Lung (tissue), 12 donors: ENCODE measurements around the gene SERPINB5. TPM values are rescaled to one million over a fixed set of nuclear protein-coding genes. Genes with fewer than 3 reads are reported as not detected.

Experiments used
- ATAC-seq: fragments of 200-7000 bp; cut with Tn5 transposase; one replicate; pipeline ENCODE4 v1.9.1; 2020; ENCODE audit warnings: moderate number of reproducible peaks; ENCODE audit not compliant: insufficient read depth, low FRiP score
- DNase-seq, 3 donors: peaks; one replicate each; pipeline ENCODE4 v3.0.0-alpha.2; 2013 to 2017
- H3K27ac ChIP-seq, 2 donors: one replicate each; pipeline ENCODE4 v1.5.1; 2013; ENCODE audit warnings: mild to moderate bottlenecking in 2 of 2, moderate library complexity in 2 of 2, control low read depth in 1 of 2, inconsistent platforms in 1 of 2, low read depth in 1 of 2, low read length in 1 of 2
- H3K27me3 ChIP-seq, 3 donors: one replicate each; pipeline ENCODE4 v1.5.1; 2013; ENCODE audit warnings: low read length in 2 of 3; ENCODE audit not compliant: control insufficient read depth in 3 of 3, insufficient read depth in 3 of 3
- H3K36me3 ChIP-seq, 4 donors: one replicate each; pipeline ENCODE4 v1.5.1; 2013; ENCODE audit warnings: low read length in 4 of 4, mild to moderate bottlenecking in 1 of 4, moderate library complexity in 1 of 4; ENCODE audit not compliant: control insufficient read depth in 4 of 4, insufficient read depth in 4 of 4
- H3K4me1 ChIP-seq, 5 donors: one replicate each; pipeline ENCODE4 v1.5.1; 2013; ENCODE audit warnings: low read length in 5 of 5, mild to moderate bottlenecking in 2 of 5, moderate library complexity in 1 of 5; ENCODE audit not compliant: control insufficient read depth in 5 of 5, insufficient read depth in 5 of 5
- H3K4me3 ChIP-seq: one replicate; pipeline ENCODE4 v1.5.1; 2013; ENCODE audit warnings: mild to moderate bottlenecking, control low read depth, moderate library complexity
- H3K9ac ChIP-seq, 2 donors: one replicate each; pipeline ENCODE4 v1.5.1; 2013; ENCODE audit warnings: low read length in 2 of 2, control low read depth in 1 of 2; ENCODE audit not compliant: insufficient read depth in 1 of 2
- H3K9me3 ChIP-seq, 4 donors: one replicate each; pipeline ENCODE4 v1.5.1; 2013; ENCODE audit warnings: low read length in 3 of 4, mild to moderate bottlenecking in 1 of 4, moderate library complexity in 1 of 4; ENCODE audit not compliant: control insufficient read depth in 4 of 4, insufficient read depth in 3 of 4
- CTCF ChIP-seq: IDR thresholded peaks from 2 replicates; pipeline ENCODE4 v1.5.1; 2012; ENCODE audit warnings: mild to moderate bottlenecking; ENCODE audit errors: control extremely low read depth, extremely low read depth
- WGBS, 2 donors: extraction: QIAGEN DNeasy Blood & Tissue Kit; methylation state at CpG; one replicate each; pipeline ENCODE4 v1.1.7; 2013; 5-methylcytosine and 5-hydroxymethylcytosine counted together
- polyA plus RNA-seq, 2 donors: library from polyadenylated mRNA; stranded (reverse); fragments of 200-250 nt; gene quantifications; one replicate each; pipeline ENCODE4 v1.2.1, GENCODE V29; 2013
- total RNA-seq, 2 donors: library from RNA; depleted of rRNA in 1 of 2; stranded (reverse); fragments of >200 nt in 1 of 2; gene quantifications; one replicate each; pipeline ENCODE4 v1.2.1, GENCODE V29; 2014 to 2021
- donor health status: control.
- donor health status: control.
- donor health status: Bipolar disorder and iron deficiency.
- donor health status: healthy.
- donor health status: DM: yes; HTN: yes; CAD: no.

The SERPINB5 gene
- total and polyA plus RNA-seq, 4 donors, result 0.37 to 0.92 (median 0.61) TPM

- WGBS, 2 donors, result 43 to 64% methylated on average over 2 of the region's 2 CpGs
- Histone ChIP-seq H3K4me1 (no peaks in the 10 kb centered on the region), H3K4me3 (no peak overlapping the region), H3K27ac (no peak overlapping the region), H3K27me3 (no peaks in the 10 kb centered on the region), H3K9ac (no peak overlapping the region), H3K9me3 (no peaks in the 10 kb centered on the region), H3K36me3 (no peaks in the 10 kb centered on the region)
- ATAC-seq (no peak), DNase-seq (no peak)
- TF ChIP-seq CTCF, result no peak
Measured at GRCh38 chr18:63505566-63506335, 29.0 kb downstream of the SERPINB5 start.

DNA sequence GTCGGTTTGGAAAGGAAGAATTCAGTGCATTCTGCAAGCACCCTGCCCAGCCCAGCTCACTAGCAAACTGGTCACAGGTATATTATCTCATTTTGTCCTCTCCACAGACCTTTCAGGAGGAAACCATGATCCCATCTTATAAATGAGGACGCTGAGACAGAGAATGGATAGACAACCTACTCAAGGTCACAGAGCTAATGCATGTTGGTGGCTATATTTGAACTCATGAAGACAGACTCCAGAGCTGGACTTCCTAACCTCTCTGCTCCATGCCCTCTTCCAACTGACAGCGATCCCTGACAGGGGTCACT is 29.5 kb downstream of the SERPINB5 start:
- Histone ChIP-seq H3K4me1 (no peaks in the 10 kb centered on the region), H3K36me3 (no peaks in the 10 kb centered on the region), H3K27ac (no peak overlapping the region), H3K4me3 (no peak overlapping the region), H3K9ac (no peak overlapping the region), H3K27me3 (no peaks in the 10 kb centered on the region), H3K9me3 (no peaks in the 10 kb centered on the region)
- no peak for ATAC-seq
- no peak for TF ChIP-seq CTCF
- 44 to 68% methylated on average over 3 of the region's 3 CpGs for WGBS, 2 donors
- no peak for DNase-seq

DNA sequence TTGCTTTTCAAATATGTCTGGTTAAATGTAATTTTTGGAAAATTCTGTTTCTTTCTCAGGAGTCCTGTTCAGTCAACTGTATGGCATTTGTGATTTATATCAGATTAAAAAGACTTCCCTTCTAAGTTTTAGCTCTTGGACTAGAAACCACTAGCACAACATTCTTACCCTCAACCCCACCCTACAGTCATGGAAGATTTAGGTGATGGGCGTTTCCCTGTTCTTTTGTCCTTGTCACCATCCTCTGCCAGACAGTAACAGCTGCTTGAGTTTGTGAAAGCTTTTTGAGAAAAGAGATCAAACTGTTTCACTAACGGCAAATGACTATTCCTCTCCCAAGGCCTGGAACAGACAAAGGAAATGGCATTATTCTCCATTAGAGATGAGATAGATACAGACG is 31.8 kb downstream of the SERPINB5 start:
- Histone ChIP-seq H3K27ac (no peak overlapping the region), H3K36me3 (no peaks in the 10 kb centered on the region), H3K27me3 (peaks cover 0 to 2% (median 0%) of the 10 kb centered on the region in 3 donors), H3K9ac (no peak overlapping the region), H3K4me1 (no peaks in the 10 kb centered on the region), H3K9me3 (no peaks in the 10 kb centered on the region), H3K4me3 (no peak overlapping the region)
- DNase-seq (no peak), ATAC-seq (no peak)
- no peak for TF ChIP-seq CTCF
- 23 to 29% methylated on average over 3 of the region's 3 CpGs for WGBS, 2 donors

GRCh38 chr18:63511285-63511684 is 34.5 kb downstream of the SERPINB5 start:
- 24 to 31% methylated on average over 7 of the region's 7 CpGs for WGBS, 2 donors
- ATAC-seq (no peak), DNase-seq (peak; percentile 22 to 32 (median 26))
- no peaks in the 10 kb centered on the region for H3K4me1 ChIP-seq
- no peaks in the 10 kb centered on the region for H3K9me3 ChIP-seq
- H3K9ac ChIP-seq, result no peak overlapping the region
- no peaks in the 10 kb centered on the region for H3K36me3 ChIP-seq
- no peak overlapping the region for H3K4me3 ChIP-seq
- peaks cover 0 to 17% (median 0%) of the 10 kb centered on the region in 3 donors for H3K27me3 ChIP-seq
- H3K27ac ChIP-seq, result no peak overlapping the region
- no peak for TF ChIP-seq CTCF
